ENCODE data around the gene RPUSD2.
"Not testable (repeated sequence)": the region's sequence is repeated elsewhere in the genome, so short reads cannot be mapped to it uniquely, and the experiment has no call there.

The RPUSD2 gene

DNA sequence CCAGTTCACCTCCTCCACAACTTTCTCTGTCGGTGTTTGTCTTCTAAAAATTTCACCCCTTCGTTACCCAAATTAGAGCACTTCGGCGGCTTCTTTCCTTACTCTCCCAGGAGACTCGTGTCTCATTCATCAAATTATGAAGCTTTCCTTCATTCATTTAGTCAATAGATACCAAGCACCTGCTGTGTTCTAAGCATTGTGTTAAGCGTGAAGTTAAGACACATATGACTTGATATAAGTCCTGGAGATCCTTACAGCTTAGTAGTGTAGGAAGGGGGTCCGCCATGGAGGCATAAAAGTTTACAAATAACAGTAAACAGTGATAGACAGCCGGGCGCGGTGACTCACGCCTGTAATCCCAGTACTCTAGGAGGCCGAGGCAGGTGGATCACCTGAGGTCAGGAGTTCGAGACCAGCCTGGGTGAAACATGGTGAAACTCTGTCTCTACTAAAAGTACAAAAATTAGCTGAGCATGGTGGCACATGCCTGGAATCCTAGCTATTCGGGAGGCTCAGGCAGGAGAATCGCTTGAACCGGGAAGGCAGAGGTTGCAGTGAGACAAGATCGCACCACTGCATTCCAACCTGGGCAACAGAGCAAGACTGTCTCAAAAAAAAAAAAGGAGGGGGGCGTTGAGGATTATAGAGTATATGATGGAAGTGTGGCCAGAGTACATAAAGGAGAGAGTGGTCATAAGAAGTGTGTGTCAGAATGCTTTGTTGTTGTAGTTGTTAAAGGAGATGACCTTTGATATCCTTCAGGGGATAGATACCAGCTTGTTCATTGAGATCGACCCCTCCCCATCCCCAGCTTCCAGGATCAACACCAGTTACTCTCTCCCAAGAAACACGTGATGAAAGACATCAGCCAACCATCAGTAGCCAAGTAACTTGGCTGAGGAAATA, 3.5 kb upstream of the RPUSD2 start:
- no peak for DNase-seq
- ATAC-seq, result no peak

DNA sequence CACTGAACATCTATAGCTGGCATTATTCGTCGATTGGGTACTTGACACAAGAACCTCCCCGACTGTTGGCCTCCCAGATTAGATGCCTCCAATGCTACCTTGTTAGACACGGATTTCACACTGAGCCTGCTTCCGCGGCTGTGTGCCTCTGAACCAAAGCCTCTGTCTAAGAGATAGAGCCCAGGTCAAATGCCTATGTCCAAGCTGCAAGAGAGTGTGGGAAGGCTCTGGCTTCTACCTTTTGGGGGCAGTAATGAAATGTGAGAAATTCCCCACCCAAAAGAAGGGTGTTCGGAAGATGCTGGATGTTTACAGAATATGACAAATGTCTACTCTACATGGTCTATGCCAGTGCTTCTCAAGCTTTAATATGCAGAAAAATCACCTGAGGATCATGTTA, 2.0 kb upstream of the RPUSD2 start:
- no peak for ATAC-seq
- no peak for DNase-seq

DNA sequence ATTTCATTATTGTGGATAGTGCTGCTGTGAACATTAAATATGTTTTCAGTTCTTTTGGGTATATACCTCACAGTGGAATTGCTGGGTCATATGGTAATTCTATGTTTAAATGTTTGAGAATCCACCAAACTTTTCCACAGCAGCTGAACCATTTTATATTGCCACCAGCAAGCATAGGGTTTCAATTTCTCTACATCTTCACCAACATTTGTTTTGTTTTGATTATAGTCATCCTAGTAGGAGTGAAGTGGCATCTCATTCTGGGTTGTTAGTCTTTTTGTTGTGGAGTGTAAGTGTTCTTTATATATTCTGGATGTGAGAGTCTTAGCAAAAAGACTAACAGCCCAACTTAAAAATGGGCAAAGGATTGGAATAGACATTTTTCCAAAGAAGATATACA, 6.0 kb downstream of the RPUSD2 start:
- ATAC-seq, result peak; percentile 19
- no peak for DNase-seq

- DNase-seq, result not testable (repeated sequence)
Observed at GRCh38 chr15:40576914-40577313, 7.8 kb downstream of the RPUSD2 start.

DNA sequence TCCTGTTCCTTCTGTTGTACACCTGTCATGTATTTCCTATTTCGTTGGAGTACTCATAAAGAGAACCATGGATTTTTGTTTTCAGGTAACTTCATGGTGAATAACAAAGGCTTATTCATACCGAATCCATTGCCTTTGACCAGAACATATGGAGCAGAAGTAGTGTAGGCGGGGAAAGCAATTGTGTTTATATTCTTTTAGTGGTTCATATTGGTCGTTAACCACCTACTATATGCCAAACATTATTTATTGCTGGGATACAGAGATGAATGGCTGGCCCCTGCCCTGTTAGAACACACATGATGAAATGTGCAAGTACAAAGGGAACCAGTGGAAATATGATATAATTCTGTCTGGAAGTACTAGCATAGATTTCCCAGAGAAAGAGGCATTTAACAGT, 9.8 kb downstream of the RPUSD2 start:
- no peak for ATAC-seq

More at GRCh38 chr15:40576914-40577313, 7.8 kb downstream of the RPUSD2 start:
- not testable (repeated sequence) for ATAC-seq

GRCh38 chr15:40581796-40582195, 12.7 kb downstream of the RPUSD2 start:
- ATAC-seq, result not testable (repeated sequence)

More for the DNA sequence above, 9.8 kb downstream of the RPUSD2 start:
- DNase-seq, result no peak

GRCh38 chr15:40582726-40583246, 13.7 kb downstream of the RPUSD2 start:
- no peak for DNase-seq
- ATAC-seq, result peak; percentile 28

More at GRCh38 chr15:40581796-40582195, 12.7 kb downstream of the RPUSD2 start:
- DNase-seq, result not testable (repeated sequence)

DNA sequence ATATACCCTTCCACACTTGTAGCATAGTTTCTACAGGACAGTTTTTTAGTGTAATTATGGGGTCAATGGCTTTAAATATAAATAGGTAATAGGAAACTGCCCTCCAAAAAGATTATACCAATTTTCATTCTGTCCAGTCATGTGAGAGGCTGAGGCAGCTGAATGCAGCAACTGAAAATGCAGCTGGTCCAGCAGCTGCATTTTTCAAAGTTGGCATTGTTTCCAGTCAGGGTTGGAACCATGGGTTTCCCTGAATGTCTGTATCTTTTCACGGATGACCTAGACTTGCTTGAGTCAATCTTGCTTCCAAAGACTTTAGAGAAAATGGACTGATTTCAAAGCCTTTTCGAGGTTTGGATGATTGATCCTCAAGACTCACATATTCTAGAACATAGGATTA, 15.1 kb downstream of the RPUSD2 start:
- DNase-seq (no peak), ATAC-seq (no peak)

- no peak for DNase-seq
- ATAC-seq, result no peak
Observed at GRCh38 chr15:40590667-40591050, 21.6 kb downstream of the RPUSD2 start.

DNA sequence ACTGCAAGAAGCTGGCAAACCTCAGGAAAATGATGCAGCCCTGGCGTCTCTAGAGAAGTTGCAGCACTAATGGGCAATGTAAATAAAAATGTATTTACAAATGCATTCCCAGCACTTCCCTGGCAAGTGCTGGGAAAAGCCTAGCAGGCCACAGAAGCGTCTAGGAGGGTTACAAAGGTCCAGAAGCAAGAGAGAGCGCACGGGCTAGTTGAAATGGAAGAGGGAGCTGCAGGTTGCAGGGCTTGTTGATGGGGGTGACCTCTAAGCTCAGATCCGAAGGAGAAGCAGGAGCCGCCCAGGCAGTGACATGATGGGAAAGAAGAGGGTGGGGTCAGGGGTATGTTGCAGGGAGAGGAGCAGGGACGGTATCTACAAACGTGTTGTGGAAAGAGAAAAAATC, 22.3 kb downstream of the RPUSD2 start:
- ATAC-seq (no peak), DNase-seq (peak; percentile 9)

GRCh38 chr15:40593165-40593564, 24.1 kb downstream of the RPUSD2 start:
- DNase-seq (no peak), ATAC-seq (no peak)

DNA sequence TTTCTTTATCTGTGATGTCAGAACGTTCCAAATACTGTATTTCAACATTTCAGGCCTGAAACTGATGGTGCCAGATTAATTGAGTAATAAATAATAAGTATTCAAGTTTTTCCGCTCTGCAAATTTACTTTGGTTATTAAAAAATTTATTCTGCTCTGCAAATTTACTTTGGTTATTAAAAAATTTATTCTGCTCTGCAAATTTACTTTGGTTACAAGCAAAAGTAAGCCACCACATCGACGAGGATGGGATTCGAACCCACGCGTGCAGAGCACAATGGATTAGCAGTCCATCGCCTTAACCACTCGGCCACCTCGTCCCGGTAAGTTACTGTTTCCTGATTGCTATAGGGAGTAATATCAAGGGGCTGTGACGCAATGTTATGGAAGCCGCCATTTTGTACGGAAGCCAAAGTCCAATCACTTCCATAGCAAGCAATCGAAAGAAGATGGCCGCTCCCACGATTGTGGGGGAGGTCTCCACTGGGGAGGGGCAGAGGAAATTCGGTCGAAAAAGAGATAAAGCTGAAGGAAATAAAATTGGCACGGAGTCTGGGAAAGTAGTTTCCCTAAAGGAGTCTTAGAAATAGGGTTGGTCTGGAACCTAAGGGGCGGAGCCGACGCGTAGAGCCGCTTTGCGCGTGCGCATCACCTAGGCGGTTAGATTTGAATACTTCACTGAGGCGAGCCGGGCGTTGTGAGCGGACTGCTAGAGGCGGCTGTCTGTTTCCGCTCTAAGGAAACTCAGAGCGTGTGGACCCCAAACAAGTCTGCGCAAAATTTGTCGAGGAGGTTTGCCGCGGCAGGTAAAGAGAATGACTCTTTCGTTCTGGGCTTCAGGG, 24.7 kb downstream of the RPUSD2 start, which contains the start of gene KNL1:
TSS of gene KNL1 (plus strand) at position 662 of the 841 bp plus-strand sequence. CDS start 8,683 bp downstream, outside the sequence.
- ATAC-seq, result peak; percentile 84
- peak; percentile 90 for DNase-seq

- ATAC-seq (peak; percentile 55), DNase-seq (no peak)
Observed at GRCh38 chr15:40594429-40594836, 25.3 kb downstream of the RPUSD2 start.

- ATAC-seq (no peak), DNase-seq (no peak)
Observed at GRCh38 chr15:40595219-40595618, 26.1 kb downstream of the RPUSD2 start.

DNA sequence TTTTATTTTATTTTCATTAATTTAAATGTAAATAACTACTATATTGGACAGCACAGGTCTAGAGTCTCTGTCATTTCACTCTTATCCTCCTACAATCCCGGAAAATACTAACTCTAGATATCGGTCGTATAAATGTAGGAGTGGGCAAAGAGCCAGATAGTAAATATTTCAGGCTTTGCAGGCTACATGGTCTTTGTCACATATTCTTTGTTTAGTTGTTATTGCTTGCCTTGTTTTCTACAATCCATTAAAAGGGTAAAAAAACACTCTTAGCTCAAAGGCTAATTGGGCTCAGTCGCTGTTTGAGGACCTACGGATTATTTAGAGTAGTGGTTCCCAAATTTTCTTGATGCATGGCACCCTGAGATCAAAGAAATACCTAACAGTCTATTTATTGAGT, 26.7 kb downstream of the RPUSD2 start:
- ATAC-seq (no peak), DNase-seq (no peak)

- ATAC-seq (no peak), DNase-seq (no peak)
Observed at GRCh38 chr15:40597024-40597423, 27.9 kb downstream of the RPUSD2 start.

- DNase-seq (no peak), ATAC-seq (no peak)
Observed at GRCh38 chr15:40598126-40598525, 29.0 kb downstream of the RPUSD2 start.

DNA sequence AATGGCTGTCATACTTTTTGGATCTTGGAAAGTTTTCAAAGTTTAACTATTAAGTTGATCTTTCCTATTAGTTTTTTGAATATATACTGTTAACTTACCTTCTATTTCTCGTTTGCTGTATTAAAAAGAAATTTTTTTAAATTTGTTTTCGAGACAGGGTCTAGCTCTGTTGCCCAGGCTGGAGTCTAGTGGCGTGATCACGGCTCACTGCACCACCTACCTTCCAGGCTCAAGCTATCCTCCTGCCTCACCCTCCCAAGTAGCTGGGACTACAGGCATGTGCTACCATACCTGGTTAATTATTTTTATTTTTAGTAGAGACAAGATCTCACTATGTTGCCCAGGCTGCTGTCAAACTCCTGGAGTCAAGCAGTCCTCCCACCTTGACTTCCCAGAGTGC, 29.6 kb downstream of the RPUSD2 start:
- DNase-seq (no peak), ATAC-seq (no peak)

- DNase-seq (no peak), ATAC-seq (no peak)
Observed at GRCh38 chr15:40600956-40601355, 31.9 kb downstream of the RPUSD2 start.

DNA sequence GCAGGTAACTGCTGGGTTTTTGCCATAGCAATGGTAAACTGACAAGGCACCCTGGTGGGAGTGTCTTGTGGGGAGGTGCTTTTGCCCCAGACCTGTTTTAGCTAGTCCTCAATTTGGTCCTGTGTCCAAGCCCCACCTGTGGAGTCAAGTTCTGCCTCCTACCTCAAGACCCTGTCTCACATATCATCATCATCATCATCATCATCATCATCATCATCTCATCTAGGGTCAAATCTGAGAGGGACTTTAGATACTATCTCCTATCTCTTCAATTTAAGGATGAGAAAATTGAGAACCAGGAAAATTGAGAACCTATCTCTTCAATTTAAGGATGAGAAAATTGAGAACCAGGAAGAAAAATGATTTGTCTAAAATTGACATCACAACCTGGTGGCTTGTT, 34.8 kb downstream of the RPUSD2 start:
- no peak for ATAC-seq

DNA sequence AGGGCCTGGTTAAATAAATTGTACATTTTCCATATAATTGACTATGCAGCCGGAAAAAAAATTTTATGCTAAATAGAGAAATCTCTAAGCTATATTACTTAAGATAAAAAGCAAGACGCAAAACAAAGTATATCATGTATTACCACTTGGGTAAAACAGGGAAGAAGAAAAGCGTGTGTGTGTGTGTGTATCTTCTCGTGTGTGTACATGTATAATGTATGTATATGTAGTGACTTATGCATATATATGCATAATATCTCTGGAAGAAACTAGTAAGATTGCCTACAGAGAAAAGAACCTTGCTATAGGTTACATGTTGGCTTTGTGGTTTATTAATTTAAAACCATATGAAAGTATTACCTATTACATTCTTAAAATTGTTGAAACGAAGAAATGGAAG, 44.0 kb downstream of the RPUSD2 start:
- DNase-seq (no peak), ATAC-seq (no peak)

More for the DNA sequence above, 34.8 kb downstream of the RPUSD2 start:
- DNase-seq, result no peak

- DNase-seq, result no peak
- ATAC-seq, result no peak
Observed at GRCh38 chr15:40618023-40618422, 48.9 kb downstream of the RPUSD2 start.

DNA sequence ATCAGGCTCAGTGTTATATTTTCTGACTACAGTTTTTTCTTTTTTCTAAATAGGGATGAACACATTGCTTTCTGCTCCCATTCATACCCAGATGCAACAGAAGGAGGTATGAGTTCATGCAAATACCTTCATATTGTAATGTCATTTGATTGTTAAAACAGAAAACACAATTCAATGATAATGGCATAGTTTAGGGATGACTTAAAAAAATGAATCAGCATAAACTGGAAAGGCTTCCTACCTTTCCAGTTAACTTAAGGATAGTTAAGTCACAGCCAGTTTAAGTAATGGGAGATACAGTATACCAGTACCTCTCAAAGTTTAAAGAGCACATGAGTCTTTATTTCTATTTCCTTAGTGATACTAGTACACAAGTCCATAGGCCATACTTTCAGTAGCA, 49.8 kb downstream of the RPUSD2 start:
- DNase-seq, result no peak
- ATAC-seq, result no peak
